Mesendoderm (in vitro differentiated cells): ENCODE results near the gene GABRR2.

ENCODE experiments used
- DNase-seq: peaks from one replicate; pipeline ENCODE4 v3.0.0; 2013
- H2AK5ac ChIP-seq: 2 replicates; pipeline ENCODE4 v1.6.1; 2013; ENCODE audit warnings: low read length, inconsistent platforms
- H2BK120ac ChIP-seq: 2 replicates; pipeline ENCODE4 v1.6.1; 2013; ENCODE audit warnings: low read depth, mild to moderate bottlenecking, low read length, moderate library complexity, mixed read lengths
- H2BK15ac ChIP-seq: replicated peaks from 2 replicates; pipeline ENCODE4 v1.6.1; 2013; ENCODE audit warnings: low read depth, mild to moderate bottlenecking, moderate library complexity
- H2BK5ac ChIP-seq: 2 replicates; pipeline ENCODE4 v1.6.1; 2013; ENCODE audit warnings: low read length, inconsistent platforms
- H3K18ac ChIP-seq: 2 replicates; pipeline ENCODE4 v1.6.1; 2013; ENCODE audit warnings: mild to moderate bottlenecking, low read length, mixed read lengths
- H3K23ac ChIP-seq: one replicate; pipeline ENCODE4 v1.6.1; 2013; ENCODE audit warnings: low read length
- H3K27ac ChIP-seq: 2 replicates; pipeline ENCODE4 v1.5.1; 2013; ENCODE audit warnings: low read depth, mild to moderate bottlenecking, inconsistent platforms, low read length, moderate library complexity
- H3K27me3 ChIP-seq: 2 replicates; pipeline ENCODE4 v1.6.1; 2013; ENCODE audit warnings: low read length, control low read depth, mild to moderate bottlenecking, inconsistent platforms; ENCODE audit not compliant: insufficient read depth, poor library complexity
- H3K36me3 ChIP-seq: 2 replicates; pipeline ENCODE4 v1.6.1; 2013; ENCODE audit warnings: low read length, inconsistent platforms; ENCODE audit not compliant: control insufficient read depth, insufficient read depth
- H3K4ac ChIP-seq: one replicate; pipeline ENCODE4 v1.6.1; 2013; ENCODE audit warnings: low read depth, mild to moderate bottlenecking, low read length, moderate library complexity
- H3K4me1 ChIP-seq: 2 replicates; pipeline ENCODE4 v1.6.1; 2013; ENCODE audit warnings: low read depth, low read length, inconsistent platforms; ENCODE audit not compliant: control insufficient read depth
- H3K4me2 ChIP-seq: 2 replicates; pipeline ENCODE4 v1.6.1; 2013; ENCODE audit warnings: low read length
- H3K4me3 ChIP-seq: 2 replicates; pipeline ENCODE4 v1.5.1; 2013; ENCODE audit warnings: mild to moderate bottlenecking, low read length
- H3K56ac ChIP-seq: one replicate; pipeline ENCODE4 v1.6.1; 2013; ENCODE audit warnings: low read length
- H3K79me1 ChIP-seq: 2 replicates; pipeline ENCODE4 v1.6.1; 2013; ENCODE audit warnings: low read length, inconsistent platforms
- H3K79me2 ChIP-seq: 2 replicates; pipeline ENCODE4 v1.6.1; 2013; ENCODE audit warnings: mild to moderate bottlenecking, low read length; ENCODE audit not compliant: control insufficient read depth, insufficient read depth
- H3K9ac ChIP-seq: 2 replicates; pipeline ENCODE4 v1.6.1; 2013; ENCODE audit warnings: low read length, inconsistent platforms
- H4K5ac ChIP-seq: one replicate; pipeline ENCODE4 v1.6.1; 2013; ENCODE audit warnings: low read length
- H4K8ac ChIP-seq: one replicate; pipeline ENCODE4 v1.6.1; 2013; ENCODE audit warnings: low read depth, mild to moderate bottlenecking, control low read depth, low read length, moderate library complexity
- WGBS: extraction: QIAGEN DNeasy Blood & Tissue Kit; methylation state at CpG from one replicate; pipeline ENCODE4 v1.1.7; 2013; ENCODE audit warnings: low lambda C conversion rate, missing lambda C conversion rate; ENCODE audit not compliant: insufficient coverage; ENCODE audit errors: extremely low coverage; 5-methylcytosine and 5-hydroxymethylcytosine counted together

GABRR2 gene

DNA sequence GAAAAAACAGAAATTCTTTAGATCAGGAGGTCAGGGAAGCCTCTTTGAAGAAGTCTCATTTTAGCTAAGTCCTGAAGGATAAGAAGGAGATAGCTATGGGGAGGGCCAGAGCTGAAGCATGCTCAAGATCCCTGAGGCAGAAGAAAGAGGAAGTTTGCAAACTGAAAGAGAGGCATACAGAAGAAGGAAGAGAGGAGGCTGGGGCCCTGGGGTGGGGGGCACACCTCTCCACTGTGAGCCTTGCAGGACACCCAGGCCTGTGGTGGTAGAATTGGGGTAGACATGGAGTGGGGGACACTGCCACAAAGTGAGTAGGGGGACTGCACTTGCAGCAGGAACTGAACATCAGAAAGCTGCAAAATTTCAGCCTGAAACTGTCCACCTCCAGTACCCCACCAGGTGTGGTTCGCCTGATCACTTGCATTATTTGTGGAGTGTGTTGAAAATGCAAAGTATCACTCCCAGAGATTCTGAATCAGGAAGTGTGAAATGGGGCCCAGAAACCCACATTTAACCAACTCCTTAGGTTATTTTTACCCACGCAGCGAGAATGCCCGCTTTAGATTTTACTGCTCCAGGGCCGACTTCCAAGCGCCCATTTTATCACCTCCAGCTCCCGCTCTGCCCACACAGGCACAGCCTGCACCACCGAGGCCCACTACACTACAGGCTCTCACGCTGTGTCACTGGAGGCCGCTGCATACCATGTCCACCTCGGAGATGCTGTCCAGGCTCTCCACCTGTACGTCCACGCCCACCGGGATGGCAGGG lies 44.0 kb downstream of the GABRR2 start:
- Histone ChIP-seq H2BK120ac (no peak overlapping the region), H2BK15ac (no peak overlapping the region), H3K36me3 (no peaks in the 10 kb centered on the region), H3K4me1 (no peaks in the 10 kb centered on the region), H3K4me3 (no peak overlapping the region), H3K56ac (no peak overlapping the region), H2BK5ac (no peak overlapping the region), H3K27me3 (no peaks in the 10 kb centered on the region), H3K79me2 (no peaks in the 10 kb centered on the region), H3K27ac (no peak overlapping the region), H3K79me1 (no peaks in the 10 kb centered on the region), H3K4me2 (no peak overlapping the region), H3K4ac (no peak overlapping the region), H3K18ac (no peak overlapping the region), H2AK5ac (no peak overlapping the region), H3K23ac (no peak overlapping the region), H3K9ac (no peak overlapping the region), H4K5ac (no peak overlapping the region), H4K8ac (no peak overlapping the region)
- DNase-seq = no peak
- WGBS = no CpG with 5 or more reads among the region's 14 CpGs

DNA sequence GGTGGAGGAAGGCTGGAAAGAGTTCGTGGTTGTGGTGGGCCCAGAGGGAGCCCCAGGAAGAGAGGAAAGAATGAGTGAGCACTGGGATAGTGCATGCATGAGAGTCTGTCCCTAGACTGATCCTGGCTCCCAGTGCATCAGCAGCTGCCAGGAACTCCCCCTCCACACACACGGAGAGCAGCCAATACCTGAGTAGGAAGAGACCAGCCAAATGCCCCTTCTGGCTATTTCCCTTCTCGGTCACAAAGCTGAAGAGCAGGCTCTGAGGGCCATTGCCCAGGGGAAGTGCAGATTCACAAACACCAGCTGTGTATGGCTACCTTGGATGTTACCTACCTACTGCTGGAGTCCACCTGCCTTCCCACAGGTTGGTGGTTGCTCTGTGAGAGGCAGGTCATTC lies 45.1 kb downstream of the GABRR2 start:
- Histone ChIP-seq H3K4ac (no peak overlapping the region), H3K79me1 (no peaks in the 10 kb centered on the region), H3K56ac (no peak overlapping the region), H3K36me3 (no peaks in the 10 kb centered on the region), H2BK5ac (no peak overlapping the region), H3K27ac (no peak overlapping the region), H4K8ac (no peak overlapping the region), H2BK120ac (no peak overlapping the region), H4K5ac (no peak overlapping the region), H2BK15ac (no peak overlapping the region), H3K27me3 (no peaks in the 10 kb centered on the region), H3K18ac (no peak overlapping the region), H3K4me3 (no peak overlapping the region), H3K23ac (no peak overlapping the region), H3K79me2 (no peaks in the 10 kb centered on the region), H3K4me1 (no peaks in the 10 kb centered on the region), H3K9ac (no peak overlapping the region), H2AK5ac (no peak overlapping the region), H3K4me2 (no peak overlapping the region)
- no peak for DNase-seq
- no CpG with 5 or more reads among the region's 3 CpGs for whole genome bisulfite sequencing

DNA sequence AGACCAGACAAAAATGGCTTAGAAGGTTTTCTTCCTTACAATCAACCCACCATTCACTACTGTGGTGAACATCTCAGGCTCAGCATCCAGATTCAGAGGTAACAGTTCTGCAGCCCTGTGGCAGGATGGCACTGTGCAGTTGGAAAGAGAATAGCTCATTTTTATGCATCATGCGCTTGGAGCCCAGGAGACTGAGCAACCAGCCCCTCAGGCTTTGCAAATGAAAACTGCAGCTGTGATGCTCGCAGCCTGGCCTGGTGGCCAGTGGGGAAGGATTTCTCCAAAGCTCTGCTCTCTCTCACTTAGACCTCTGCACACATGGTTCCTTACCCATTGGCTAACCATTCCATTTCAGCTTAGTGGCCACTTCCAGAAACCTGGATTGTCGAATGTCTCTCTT lies 45.8 kb downstream of the GABRR2 start:
- Histone ChIP-seq H3K36me3 (no peaks in the 10 kb centered on the region), H3K9ac (no peak overlapping the region), H3K56ac (no peak overlapping the region), H2AK5ac (no peak overlapping the region), H2BK15ac (no peak overlapping the region), H4K5ac (no peak overlapping the region), H3K4me3 (no peak overlapping the region), H3K27me3 (no peaks in the 10 kb centered on the region), H2BK120ac (no peak overlapping the region), H3K4ac (no peak overlapping the region), H3K4me2 (no peak overlapping the region), H3K18ac (no peak overlapping the region), H3K4me1 (no peaks in the 10 kb centered on the region), H2BK5ac (no peak overlapping the region), H4K8ac (no peak overlapping the region), H3K79me1 (no peaks in the 10 kb centered on the region), H3K23ac (no peak overlapping the region), H3K79me2 (no peaks in the 10 kb centered on the region), H3K27ac (no peak overlapping the region)
- no CpG with 5 or more reads among the region's 3 CpGs for WGBS
- DNase-seq = no peak

DNA sequence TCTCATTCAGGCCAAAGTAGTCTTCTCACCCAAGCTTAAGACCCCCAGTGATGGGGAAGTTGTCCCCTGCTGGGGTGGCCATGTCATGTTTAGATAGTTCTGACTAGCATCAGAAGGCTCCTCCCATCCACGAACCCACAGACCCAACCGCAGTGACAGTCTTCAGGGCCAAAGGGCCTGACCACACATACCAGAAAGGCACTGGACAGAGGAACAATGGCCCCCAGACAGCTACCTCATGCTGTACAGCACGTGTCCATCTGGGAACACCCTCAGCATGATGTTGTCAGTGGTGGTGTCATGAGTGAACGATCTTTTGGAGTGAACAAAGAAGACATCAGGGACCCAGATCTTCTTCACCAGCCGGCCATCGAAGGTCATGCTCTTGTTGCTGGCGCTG lies 46.3 kb downstream of the GABRR2 start:
- Histone ChIP-seq H2AK5ac (no peak overlapping the region), H3K4me2 (no peak overlapping the region), H2BK120ac (no peak overlapping the region), H4K8ac (no peak overlapping the region), H3K9ac (no peak overlapping the region), H3K23ac (no peak overlapping the region), H3K27me3 (no peaks in the 10 kb centered on the region), H4K5ac (no peak overlapping the region), H3K4ac (no peak overlapping the region), H3K79me1 (no peaks in the 10 kb centered on the region), H3K79me2 (no peaks in the 10 kb centered on the region), H3K36me3 (no peaks in the 10 kb centered on the region), H3K27ac (no peak overlapping the region), H3K18ac (no peak overlapping the region), H3K56ac (no peak overlapping the region), H2BK15ac (no peak overlapping the region), H3K4me1 (no peaks in the 10 kb centered on the region), H3K4me3 (no peak overlapping the region), H2BK5ac (no peak overlapping the region)
- no CpG with 5 or more reads among the region's 7 CpGs for WGBS
- DNase-seq = no peak

DNA sequence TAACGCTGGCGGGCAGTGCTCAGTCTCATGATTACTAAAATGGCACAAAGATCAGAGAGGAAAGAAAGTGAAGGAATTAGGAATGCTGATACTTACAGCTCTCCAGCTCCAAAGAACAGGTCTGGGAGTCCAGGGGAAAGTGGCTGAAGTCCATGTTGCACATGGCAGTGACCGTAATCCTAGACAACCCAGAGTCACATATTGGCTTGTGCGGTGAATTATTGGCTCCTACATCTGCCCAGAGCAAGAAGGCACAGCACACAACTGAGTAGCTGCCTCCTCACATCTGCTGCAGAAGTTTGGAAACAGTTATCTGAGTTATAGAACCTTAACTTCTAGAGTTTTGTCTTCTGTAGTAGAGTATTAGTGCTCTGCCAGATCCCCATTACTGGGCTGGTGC lies 47.2 kb downstream of the GABRR2 start:
- Histone ChIP-seq H3K36me3 (no peaks in the 10 kb centered on the region), H2BK15ac (no peak overlapping the region), H3K4me1 (no peaks in the 10 kb centered on the region), H3K79me1 (no peaks in the 10 kb centered on the region), H2BK120ac (no peak overlapping the region), H4K5ac (no peak overlapping the region), H4K8ac (no peak overlapping the region), H3K27me3 (no peaks in the 10 kb centered on the region), H2BK5ac (no peak overlapping the region), H3K56ac (no peak overlapping the region), H3K9ac (no peak overlapping the region), H2AK5ac (no peak overlapping the region), H3K4me3 (no peak overlapping the region), H3K4ac (no peak overlapping the region), H3K4me2 (no peak overlapping the region), H3K27ac (no peak overlapping the region), H3K23ac (no peak overlapping the region), H3K18ac (no peak overlapping the region), H3K79me2 (no peaks in the 10 kb centered on the region)
- DNase-seq = no peak
- WGBS = no CpG with 5 or more reads among the region's 4 CpGs

DNA sequence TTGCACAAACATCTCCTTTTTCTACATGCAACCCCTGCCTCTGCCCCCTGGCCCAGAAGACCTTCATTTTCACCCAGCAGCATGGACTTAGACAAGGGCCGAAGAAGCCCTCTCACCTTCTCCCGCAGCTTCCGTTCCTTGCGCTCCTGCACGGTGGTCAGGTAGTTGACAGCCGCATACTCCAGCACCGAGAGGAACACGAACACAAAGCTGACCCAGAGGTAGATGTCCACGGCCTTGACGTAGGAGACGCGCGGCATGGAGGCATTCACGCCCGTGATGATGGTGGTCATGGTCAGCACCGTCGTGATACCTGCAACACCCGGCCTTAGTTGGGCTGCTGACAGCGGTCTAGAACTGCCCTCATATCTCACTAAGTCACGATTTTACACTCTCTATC lies 50.8 kb downstream of the GABRR2 start:
- H3K27me3 ChIP-seq = no peaks in the 10 kb centered on the region
- H3K56ac ChIP-seq = no peak overlapping the region
- no peak overlapping the region for H3K23ac ChIP-seq
- no peak overlapping the region for H4K8ac ChIP-seq
- H3K4ac ChIP-seq = no peak overlapping the region
- no peak for DNase-seq
- no peak overlapping the region for H3K27ac ChIP-seq
- no peak overlapping the region for H4K5ac ChIP-seq
- H3K4me3 ChIP-seq = no peak overlapping the region
- H2BK5ac ChIP-seq = no peak overlapping the region
- H3K36me3 ChIP-seq = no peaks in the 10 kb centered on the region
- H3K4me2 ChIP-seq = no peak overlapping the region
- no peak overlapping the region for H3K18ac ChIP-seq
- H2BK15ac ChIP-seq = no peak overlapping the region
- no peak overlapping the region for H3K9ac ChIP-seq
- no CpG with 5 or more reads among the region's 20 CpGs for WGBS
- no peaks in the 10 kb centered on the region for H3K4me1 ChIP-seq
- no peaks in the 10 kb centered on the region for H3K79me2 ChIP-seq
- H2AK5ac ChIP-seq = no peak overlapping the region
- H2BK120ac ChIP-seq = no peak overlapping the region
- H3K79me1 ChIP-seq = no peaks in the 10 kb centered on the region
